Stimulated activated CD8-positive, alpha-beta memory T cell treated with anti-CD3 and anti-CD28 coated beads, Interleukin-15, amount 100 ng/mL, for 24 hours (primary cell): Measurements from ENCODE around the gene PACRG.

Experiments
- DNase-seq: peaks from one replicate; pipeline ENCODE4 v3.0.0-alpha.2; 2020; ENCODE audit warnings: low read depth

PACRG gene

GRCh38 chr6:162778603-162779002 lies 50.8 kb downstream of the PACRG start:
- DNase-seq = no peak

GRCh38 chr6:162785632-162786242 lies 58.0 kb downstream of the PACRG start:
- no peak for DNase-seq

DNA sequence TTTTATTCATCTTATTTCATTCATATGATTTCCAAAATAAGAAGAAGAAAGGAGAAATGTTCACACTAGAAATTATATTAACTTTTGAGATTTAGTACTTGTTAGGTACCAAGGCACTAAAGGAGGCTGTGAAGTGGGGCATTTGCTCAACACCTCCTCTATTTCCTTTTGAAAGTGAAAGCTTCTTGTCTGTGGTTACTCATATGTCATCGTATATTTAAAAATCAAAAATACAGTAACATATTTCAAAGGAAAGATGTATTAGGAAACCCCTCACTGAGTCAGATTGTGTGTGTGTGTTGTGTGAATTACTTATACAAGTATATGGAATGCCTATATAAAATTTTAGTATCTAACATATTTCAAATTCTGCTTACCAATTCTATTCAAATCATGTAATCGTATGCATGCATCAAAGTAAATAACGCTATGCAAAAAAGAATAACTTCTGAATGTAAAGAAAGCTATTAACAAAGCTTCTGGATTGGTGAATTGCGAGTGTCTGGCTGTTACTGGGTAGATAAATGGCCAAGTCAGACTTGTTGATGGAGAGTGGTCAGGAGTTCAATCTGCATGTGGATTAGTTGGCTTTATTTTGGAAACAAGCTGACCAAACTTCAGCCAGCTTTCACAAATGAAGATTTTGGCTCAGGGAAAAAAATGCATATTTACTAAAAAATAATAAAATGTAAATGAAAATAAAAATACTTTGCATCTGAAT lies 70.9 kb downstream of the PACRG start:
- DNase-seq = no peak

- DNase-seq = no peak
Observed at GRCh38 chr6:162814426-162814973, 86.7 kb downstream of the PACRG start.

DNA sequence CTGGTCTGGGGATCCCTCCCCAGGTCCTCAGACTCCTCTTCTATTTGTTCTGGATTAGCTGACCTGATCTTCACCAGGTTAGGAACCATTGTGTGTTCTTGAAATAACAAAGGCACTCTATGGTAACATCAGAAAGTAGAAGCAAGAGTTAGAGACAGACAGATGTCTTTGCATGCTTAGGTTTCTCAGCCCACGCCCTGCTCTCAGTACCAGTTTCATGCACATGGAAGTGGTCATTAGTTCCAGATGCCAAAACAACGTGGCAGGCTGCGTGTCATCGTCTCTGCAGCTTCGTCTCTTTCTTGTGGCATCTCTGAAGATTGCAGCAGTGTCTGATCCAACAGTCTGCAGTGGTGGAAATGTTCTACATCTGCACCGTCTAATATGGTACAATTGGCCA lies 89.4 kb downstream of the PACRG start:
- DNase-seq = no peak

- DNase-seq = no peak
Observed at GRCh38 chr6:162819284-162819683, 91.5 kb downstream of the PACRG start.

DNA sequence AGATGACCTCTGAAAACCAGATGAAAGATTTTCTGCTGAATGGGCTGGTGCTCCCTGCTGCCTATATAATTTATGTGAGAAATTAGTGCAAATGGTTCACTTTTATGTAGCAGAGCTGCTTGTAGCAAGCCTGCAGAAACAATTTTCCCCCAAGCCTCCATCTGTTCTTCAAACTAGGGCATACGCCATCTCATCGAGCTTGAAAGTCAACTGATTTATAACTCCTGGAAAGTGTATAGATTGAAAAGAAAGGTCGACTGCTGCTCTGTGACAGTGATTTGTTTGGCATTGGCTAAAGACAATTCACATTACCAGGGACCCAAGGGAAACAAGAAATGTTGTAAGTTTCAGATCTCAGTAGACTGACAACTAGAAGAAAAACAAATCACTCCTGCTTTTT lies 93.3 kb downstream of the PACRG start:
- DNase-seq = no peak

DNA sequence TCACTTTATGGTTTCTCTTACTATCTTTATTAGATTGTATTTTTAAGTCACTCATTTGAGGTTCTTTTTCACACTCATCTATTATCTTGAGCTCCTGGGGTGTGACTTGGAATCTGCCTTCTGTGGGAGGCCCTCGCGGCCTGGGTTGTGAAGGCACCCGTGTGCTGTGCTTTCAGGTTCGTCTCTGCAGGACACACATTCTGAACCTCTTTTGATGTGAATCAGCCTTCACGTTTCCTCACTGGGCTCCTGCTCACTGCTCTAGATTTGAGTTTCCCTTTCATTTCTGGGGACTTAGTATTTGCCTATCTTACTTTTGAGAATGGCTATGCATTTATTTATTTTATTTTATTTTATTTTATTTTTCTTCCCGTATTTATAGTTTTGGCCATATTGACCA lies 97.8 kb downstream of the PACRG start:
- DNase-seq = no peak

- no peak for DNase-seq
Observed at GRCh38 chr6:162829013-162829742, 101.4 kb downstream of the PACRG start.

DNA sequence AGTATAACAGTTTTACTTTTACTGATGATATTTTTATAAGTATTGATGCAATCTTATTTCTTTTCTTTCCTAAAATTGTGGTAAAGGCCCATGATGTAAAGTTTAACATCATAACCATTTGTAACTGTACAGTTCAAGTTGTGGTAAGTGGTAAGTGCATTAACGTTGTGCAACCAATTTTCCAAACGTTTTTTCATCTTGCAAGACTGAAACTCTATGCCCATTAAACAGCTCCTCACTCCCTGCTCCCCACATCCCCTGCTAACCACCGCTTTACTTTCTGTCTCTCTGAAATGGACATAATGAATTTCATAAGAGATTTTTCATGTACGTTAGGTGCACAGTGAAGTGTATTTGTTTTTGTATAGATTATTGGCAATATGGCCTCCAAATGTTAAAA lies 106.0 kb downstream of the PACRG start:
- no peak for DNase-seq

DNA sequence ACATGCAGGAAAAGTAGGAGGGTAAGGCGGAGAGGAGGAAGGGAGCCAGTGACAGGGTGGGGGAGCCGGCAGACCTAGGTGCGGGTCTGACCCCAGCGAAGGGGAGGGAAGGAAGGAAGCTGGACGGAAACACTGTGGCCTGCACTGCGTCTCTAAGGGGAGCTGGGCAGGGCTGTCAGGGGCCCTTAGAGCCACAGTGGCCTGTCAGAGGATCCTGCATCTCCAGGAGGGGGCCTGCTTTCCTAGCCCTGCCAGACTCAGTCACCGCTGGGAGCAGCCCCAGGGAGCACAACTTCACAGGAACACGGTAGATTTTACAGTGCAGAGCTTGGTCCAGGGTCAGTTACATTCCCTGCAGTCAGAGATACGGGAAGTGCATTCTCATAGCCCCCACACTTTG lies 118.2 kb downstream of the PACRG start:
- DNase-seq = no peak

DNA sequence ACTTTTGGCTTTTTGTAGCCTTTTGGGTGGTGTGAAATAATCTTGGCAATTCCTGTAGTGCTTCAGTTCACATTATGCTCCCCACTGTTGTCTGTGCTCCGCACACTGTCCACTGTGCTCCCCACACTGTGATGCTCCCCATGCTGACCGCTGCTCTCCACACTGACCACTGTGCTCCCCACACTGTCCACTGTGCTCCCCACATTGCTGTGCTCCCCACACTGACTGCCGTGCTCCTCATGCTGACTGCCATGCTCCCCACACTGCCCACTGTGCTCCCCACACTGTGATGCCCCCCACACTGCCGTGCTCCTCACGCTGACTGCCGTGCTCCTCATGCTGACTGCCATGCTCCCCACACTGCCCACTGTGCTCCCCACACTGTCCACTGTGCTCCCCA lies 118.9 kb downstream of the PACRG start:
- DNase-seq = no peak

GRCh38 chr6:162849269-162849668 lies 121.5 kb downstream of the PACRG start:
- DNase-seq = no peak

DNA sequence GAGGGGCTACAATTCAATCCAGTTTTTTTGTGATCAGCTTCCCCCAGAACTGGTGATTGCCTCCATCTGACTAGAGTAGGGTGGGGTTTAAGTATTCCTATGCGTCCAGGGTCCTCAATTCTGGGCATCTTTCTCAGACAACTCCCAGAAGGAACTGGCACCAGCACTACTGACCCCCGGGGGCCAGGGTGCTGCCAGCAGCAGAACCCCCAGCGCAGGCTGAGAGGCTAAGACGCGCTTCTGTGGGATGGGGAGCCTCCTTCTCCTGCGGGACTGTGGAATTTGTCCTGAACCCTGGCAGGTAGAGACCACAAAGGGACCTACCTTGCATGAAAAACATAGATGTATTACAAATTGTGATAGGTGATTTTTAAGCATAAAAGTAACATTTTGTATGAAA lies 124.4 kb downstream of the PACRG start:
- DNase-seq = no peak

DNA sequence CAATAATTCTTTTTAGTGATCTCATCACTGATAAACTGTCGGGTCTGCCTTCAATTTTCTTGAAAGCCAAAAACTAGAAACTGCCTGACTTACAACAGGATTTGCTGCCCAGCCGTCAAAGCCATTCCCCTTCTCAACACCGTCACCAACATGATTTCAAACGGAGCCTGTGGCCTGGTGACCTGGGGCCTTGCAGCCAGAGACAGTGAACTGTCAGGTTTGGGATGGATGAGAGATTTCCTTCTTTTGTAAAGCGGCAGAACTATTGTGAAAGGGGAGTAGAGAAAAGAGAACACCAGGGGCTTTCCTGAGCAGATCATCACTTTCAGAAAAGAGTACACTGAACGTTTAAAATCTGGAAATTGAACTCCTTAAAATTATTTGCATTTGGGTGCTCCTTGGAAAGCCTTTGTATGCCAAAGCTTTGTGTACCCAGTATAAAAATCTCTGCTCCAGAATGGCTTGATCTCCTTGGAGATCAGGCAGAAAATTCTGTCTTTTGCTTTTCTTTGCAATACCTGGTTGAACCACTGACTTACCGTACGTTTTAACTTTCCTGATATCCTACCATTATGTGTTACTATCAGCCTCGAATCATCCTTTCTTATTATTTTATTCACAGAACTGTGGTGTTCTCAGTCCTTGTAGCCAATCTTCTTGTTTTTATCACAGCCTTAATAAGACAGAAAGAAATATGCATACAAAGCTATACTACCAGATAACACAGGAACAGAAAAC lies 125.2 kb downstream of the PACRG start:
- DNase-seq = no peak

DNA sequence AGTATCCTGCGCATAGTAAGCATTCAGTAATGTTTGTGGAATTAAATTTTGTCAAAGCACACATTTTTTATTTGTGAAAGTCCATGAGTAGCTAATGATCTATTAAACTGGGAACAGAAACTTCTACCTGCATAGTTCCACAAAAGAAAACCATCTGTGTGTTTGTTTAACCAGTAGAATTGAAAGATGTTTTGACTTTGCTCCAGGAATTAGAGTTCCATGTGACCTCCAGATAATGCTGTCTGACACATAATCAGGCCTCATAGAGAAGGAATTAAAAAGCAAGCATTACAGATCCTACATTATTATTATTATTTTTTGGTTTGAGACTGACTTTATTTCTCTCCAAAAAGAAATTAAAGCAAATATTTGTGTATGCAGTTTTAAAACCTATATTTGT lies 126.5 kb downstream of the PACRG start:
- DNase-seq = no peak

- DNase-seq = no peak
Observed at GRCh38 chr6:162854734-162855191, 127.0 kb downstream of the PACRG start.

DNA sequence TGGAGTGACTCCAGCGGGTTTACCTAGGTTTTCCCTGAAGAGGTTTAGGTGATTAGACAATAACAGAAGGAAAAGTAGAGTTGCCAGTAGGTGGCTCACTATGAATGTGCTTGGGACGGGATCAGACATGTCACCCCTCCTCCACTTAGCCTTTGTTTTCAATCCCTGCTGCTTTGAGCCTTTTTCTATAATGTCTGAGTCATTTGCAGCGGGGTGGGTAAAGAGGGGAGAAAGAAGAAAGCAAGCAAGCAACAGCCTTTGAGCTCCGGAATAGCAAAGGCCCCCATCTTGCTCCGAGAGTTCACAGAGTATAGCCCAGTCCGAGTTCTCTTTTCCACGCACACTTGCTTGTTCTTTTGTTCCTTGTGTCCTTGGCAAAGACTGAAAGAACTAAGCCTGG lies 129.1 kb downstream of the PACRG start:
- no peak for DNase-seq

GRCh38 chr6:162857326-162857725 lies 129.6 kb downstream of the PACRG start:
- DNase-seq = no peak

GRCh38 chr6:162862462-162862861 lies 134.7 kb downstream of the PACRG start:
- DNase-seq = no peak

DNA sequence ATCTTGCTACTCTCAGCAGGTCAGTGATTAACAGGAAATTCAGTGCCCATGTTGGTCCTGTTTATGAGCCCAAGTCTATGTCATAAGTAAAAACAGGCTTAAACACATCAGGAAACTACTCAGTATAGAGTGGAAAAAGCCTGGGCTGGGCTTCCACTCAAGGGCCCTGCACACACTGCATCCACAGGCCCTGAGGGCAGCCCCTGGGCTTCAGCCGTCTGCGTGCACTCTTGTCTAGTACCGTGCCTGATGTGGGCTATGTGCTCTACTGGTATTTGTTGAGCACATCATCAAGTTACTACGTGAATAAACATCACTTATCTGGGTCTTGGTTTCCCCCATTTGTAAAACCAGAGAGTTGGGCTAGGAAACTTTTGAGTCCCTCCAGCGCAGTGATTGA lies 135.2 kb downstream of the PACRG start:
- DNase-seq = no peak

DNA sequence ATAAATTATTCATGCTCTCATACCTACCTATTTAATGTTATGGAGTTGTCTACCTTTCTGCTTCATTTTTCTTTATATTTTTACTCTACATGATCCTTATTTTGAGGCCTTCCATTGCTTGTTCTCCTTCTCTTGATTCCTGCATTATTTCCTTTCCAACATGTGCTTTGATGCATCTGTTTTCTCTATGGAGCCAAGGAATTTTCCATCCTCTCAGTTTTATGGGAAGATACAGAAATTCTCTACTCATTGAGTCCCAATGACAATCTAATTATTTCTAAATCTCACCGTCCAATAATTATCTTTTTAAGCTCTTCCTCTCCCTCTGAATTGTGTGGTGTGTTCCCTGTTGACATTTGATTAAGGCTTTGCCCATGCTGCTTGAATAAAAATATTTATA lies 136.0 kb downstream of the PACRG start:
- DNase-seq = no peak
